Right atrium auricular region (tissue), 2 donors: Measurements from ENCODE around the gene AACS. TPM values are rescaled to one million over a fixed set of nuclear protein-coding genes. Genes with fewer than 3 reads are reported as not detected.
"Not testable (repeated sequence)": the region's sequence is repeated elsewhere in the genome, so short reads cannot be mapped to it uniquely, and the experiment has no call there.

Experiments
- DNase-seq: peaks from one replicate; pipeline ENCODE4 v3.0.0-alpha.2; 2019; ENCODE audit warnings: low spot score
- H3K27ac ChIP-seq, 2 donors: fragments of 200-600 bp; sonication (generic); 1 replicate in 1 of 2; 2 replicates in 1 of 2; pipeline ENCODE4 v1.5.1; 2016 to 2019
- H3K27me3 ChIP-seq, 2 donors: fragments of 200-600 bp; sonication (generic); one replicate each; pipeline versions ENCODE4 v1.5.1 to v1.6.0; 2017 to 2019
- H3K36me3 ChIP-seq: fragments of 200-600 bp; sonication (generic); one replicate; pipeline ENCODE4 v1.5.1; 2016
- H3K4me1 ChIP-seq, 2 donors: fragments of 200-600 bp; sonication (generic); one replicate each; pipeline versions ENCODE4 v1.5.1 to v1.6.0; 2017 to 2019
- H3K4me3 ChIP-seq, 2 donors: fragments of 200-600 bp; sonication (generic); 1 replicate in 1 of 2; 2 replicates in 1 of 2; pipeline ENCODE4 v1.5.1; 2017 to 2019; ENCODE audit warnings: mild to moderate bottlenecking in 1 of 2, moderate library complexity in 1 of 2
- H3K9me3 ChIP-seq, 2 donors: fragments of 200-600 bp; sonication (generic); one replicate each; pipeline ENCODE4 v1.5.1; 2019
- CTCF ChIP-seq, 2 donors: fragments of 200-600 bp; sonication (generic); IDR thresholded peaks; one replicate each; pipeline ENCODE4 v1.5.1; 2019; ENCODE audit warnings: antibody characterized with exemption in 2 of 2
- total RNA-seq, 2 donors: library from RNA; depleted of rRNA; stranded (reverse); fragments of >200 nt; gene quantifications; one replicate each; pipeline ENCODE4 v1.1.0, GENCODE V29; 2016

The AACS gene
- total RNA-seq, 2 donors from 2014 or later: 7.4 to 11.7 TPM

- Histone ChIP-seq H3K36me3 (no peaks in the 10 kb centered on the region), H3K4me3 (no peak overlapping the region), H3K27ac (peak overlapping the region in 1 of 2 donors; percentile 19), H3K9me3 (no peaks in the 10 kb centered on the region), H3K4me1 (peaks cover 0 to 28% of the 10 kb centered on the region in 2 donors), H3K27me3 (no peaks in the 10 kb centered on the region)
- no peak for TF ChIP-seq CTCF (IDR thresholded peaks at IDR 0.05)
- DNase-seq: no peak
Observed at GRCh38 chr12:125070112-125070511, 4.9 kb downstream of the AACS start.

GRCh38 chr12:125070661-125071390, 5.6 kb downstream of the AACS start:
- DNase-seq: no peak
- no peak overlapping the region for H3K27ac ChIP-seq
- H3K9me3 ChIP-seq: no peaks in the 10 kb centered on the region
- no peak for TF ChIP-seq CTCF (IDR thresholded peaks at IDR 0.05)
- H3K27me3 ChIP-seq: no peaks in the 10 kb centered on the region
- no peak overlapping the region for H3K4me3 ChIP-seq
- no peaks in the 10 kb centered on the region for H3K36me3 ChIP-seq
- peaks cover 0 to 24% of the 10 kb centered on the region in 2 donors for H3K4me1 ChIP-seq

- DNase-seq: no peak
- H3K27me3 ChIP-seq: no peaks in the 10 kb centered on the region
- TF ChIP-seq CTCF (IDR thresholded peaks at IDR 0.05): no peak
- peaks cover 5% of the 10 kb centered on the region for H3K36me3 ChIP-seq
- no peaks in the 10 kb centered on the region for H3K9me3 ChIP-seq
- peaks cover 0 to 20% of the 10 kb centered on the region in 2 donors for H3K4me1 ChIP-seq
- H3K4me3 ChIP-seq: no peak overlapping the region
- H3K27ac ChIP-seq: no peak overlapping the region
Observed at GRCh38 chr12:125071456-125071855, 6.2 kb downstream of the AACS start.

GRCh38 chr12:125072496-125072895, 7.3 kb downstream of the AACS start:
- no peak for TF ChIP-seq CTCF (IDR thresholded peaks at IDR 0.05)

GRCh38 chr12:125074294-125074693, 9.1 kb downstream of the AACS start:
- peaks cover 27% of the 10 kb centered on the region for H3K36me3 ChIP-seq
- H3K27ac ChIP-seq, H3K27me3 ChIP-seq, H3K9me3 ChIP-seq, DNase-seq, H3K4me3 ChIP-seq, H3K4me1 ChIP-seq: not testable (repeated sequence)

More at GRCh38 chr12:125072496-125072895, 7.3 kb downstream of the AACS start:
- Histone ChIP-seq H3K9me3 (no peaks in the 10 kb centered on the region), H3K4me1 (peaks cover 0 to 20% of the 10 kb centered on the region in 2 donors), H3K4me3 (no peak overlapping the region), H3K27ac (no peak overlapping the region), H3K27me3 (no peaks in the 10 kb centered on the region), H3K36me3 (peaks cover 14% of the 10 kb centered on the region)
- no peak for DNase-seq

GRCh38 chr12:125076103-125076502, 10.9 kb downstream of the AACS start:
- TF ChIP-seq CTCF (IDR thresholded peaks at IDR 0.05): no peak
- Histone ChIP-seq H3K4me1 (no peaks in the 10 kb centered on the region), H3K27ac (no peak overlapping the region), H3K9me3 (no peaks in the 10 kb centered on the region), H3K27me3 (no peaks in the 10 kb centered on the region), H3K4me3 (no peak overlapping the region), H3K36me3 (peaks cover 27% of the 10 kb centered on the region)
- no peak for DNase-seq
